Right renal cortex interstitium (tissue), 3 donors: ENCODE data around the gene GTF3C1. TPM values are rescaled to one million over a fixed set of nuclear protein-coding genes. Genes with fewer than 3 reads are reported as not detected.
"Not testable (repeated sequence)": the region's sequence is repeated elsewhere in the genome, so short reads cannot be mapped to it uniquely, and the experiment has no call there.

Source experiments
- DNase-seq, 3 donors: peaks; one replicate each; pipeline ENCODE4 v3.0.0-alpha.2; 2013; ENCODE audit warnings: low read depth in 3 of 3, low spot score in 2 of 3
- polyA plus RNA-seq, 3 donors: library from polyadenylated mRNA; unstranded; fragments of 120-200 nt; gene quantifications; one replicate each; pipeline ENCODE4 v1.2.1, GENCODE V29; 2013; ENCODE audit not compliant: insufficient read length in 3 of 3

Gene GTF3C1
- polyA plus RNA-seq, 3 donors: 71.0 to 79.8 (median 79.6) TPM

- no peak for DNase-seq
Measured at GRCh38 chr16:27465483-27465879, 84.2 kb downstream of the GTF3C1 start.

DNA sequence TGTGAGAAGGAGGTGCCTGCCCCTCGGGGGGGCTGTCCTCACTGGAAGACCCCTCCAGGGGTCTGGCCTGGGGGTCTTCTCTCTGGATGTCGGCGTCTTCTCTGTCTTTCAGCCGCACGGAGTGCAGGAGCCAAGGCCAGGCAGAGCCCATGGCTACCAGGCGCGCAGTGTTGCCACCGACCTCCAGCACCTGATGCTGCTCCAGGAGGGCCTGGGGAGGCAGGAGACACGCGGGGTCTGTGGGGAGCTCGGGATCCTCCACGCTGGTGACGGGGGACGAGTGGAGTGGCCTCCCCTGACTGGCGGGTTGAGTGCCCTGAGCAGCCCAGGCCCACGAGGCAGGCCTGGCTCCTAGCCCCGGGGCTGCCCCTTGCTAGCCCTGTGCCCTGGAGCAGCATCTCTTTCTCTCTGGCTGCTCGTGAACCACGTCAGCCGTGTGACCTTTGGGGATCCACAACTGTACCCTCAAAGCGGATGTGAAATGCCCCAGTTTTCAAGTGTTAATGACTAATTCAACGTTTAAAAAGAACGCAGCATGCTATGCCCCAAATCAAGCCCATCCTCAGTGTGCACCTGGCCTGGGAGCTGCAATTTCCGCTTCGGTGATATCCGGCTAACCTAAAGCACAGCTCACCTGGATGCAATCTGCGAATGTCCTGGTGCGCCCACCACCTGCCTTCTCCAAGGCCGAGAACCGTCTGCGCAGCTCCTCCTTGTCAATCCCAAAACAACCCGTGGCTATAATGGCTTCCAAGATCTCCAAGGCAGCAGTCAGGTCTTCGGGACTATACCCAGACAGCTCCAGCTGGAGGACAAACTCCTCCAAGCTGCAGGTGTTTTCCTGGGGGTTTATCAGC, 84.9 kb downstream of the GTF3C1 start:
- no peak for DNase-seq

DNA sequence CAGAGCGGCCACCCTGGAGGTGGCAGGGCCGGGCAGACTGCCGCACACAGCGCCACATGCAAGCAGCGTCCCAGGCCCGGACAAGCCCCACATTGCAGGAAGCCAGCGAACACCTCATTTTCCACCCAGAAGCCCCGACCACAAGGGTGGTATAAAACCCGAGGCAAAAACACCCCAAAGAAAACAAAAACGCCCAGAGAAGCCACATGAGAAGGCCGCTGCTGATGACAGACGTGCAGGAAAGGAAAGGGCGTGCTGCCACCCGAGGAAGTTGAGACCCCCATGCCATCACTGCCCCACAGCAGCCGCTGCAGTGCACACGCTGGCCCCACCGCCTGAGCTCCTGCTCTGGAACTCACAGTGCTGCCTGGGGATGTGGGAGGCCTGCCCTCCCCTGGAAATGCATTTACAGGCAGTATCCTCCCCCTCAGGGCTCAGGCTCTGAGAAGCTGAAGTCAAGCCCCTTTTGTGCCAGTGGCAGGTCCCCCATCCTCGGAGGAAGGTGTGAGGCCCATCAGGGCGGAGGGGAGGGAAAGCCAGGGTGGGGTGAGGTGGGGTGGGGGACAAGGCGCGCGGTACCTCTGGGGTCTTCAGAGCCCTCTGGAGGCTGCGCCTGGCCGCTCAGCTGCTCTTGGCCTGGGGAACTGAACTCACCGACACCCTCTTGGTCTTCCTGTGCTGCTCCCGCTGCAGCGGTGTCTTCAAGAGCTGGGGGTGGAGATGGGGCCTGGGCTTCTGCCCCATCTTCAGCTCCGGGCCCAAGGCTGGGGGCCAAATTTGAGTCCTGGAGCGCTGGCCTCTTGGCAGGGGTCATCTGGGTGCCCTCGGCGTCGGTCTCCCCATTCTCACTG, 85.7 kb downstream of the GTF3C1 start:
- no peak for DNase-seq

DNA sequence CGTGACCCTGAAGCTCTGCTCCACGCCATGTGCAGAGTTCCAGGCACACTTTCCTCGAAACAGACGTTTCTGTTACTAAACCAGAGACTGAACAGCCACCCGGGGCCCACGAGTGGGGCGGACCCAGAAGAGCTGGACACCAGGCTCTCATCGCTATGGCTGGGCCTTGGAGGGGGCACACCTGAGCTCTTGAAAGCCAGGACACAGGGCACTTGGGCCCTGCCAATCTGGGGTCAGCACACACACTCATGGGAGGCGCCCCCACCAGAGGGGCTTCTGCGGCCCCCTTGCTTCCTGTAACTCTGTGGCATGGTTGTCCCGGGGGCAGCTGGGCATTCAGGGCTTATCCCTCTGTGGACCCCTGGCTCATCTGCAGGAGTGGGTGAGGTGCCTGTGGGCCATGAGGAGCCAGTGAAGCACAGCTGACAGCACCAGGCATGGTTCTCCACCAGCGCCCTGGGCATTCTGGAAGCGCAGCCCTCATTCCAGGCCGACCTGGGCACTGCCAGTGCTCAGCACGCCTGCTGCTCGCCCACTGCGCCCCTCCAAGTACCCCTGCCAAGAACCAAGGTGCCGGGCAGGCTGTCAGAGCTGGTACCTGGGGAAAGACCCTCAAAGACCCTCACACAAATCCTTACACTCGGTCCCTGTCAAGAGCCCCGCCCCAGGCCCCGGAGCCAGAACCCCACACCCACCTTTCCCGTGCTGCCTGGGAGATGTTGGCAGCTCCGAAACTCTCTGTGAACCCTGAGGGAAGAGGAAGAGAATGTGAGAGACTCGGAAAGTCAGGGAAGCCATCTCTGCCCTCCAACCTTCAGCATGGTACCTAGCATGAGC, 86.6 kb downstream of the GTF3C1 start:
- no peak for DNase-seq

DNA sequence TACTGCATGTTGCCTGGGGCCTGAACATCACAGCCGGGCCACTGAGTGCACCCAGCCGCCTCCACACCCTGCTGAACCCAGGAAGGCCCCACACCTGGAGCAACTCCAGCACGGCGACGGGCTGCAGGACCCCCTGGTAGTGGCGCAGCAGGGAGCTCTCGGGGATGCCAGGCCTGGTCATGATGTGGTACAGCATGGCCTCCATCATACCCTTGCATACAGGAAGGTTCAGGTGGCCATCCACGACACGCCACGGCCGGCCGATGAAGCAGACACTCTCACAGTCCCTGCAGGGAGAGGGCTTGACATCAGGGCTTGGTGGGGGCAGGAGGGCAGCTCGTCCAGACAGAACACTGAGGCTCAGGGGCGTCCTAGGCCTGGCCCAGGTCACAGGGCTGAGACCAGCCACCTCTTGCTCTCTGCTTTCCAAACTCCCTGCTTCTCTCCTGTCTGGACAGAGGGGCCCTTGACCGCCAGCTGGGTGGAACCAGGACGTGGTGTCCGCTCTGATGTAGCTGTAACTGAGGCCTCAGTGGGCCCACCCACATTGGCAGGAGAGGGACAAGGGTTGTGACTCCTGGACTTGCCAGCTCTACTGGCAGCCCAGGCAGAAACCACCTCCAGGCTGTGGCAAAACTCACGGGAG, 87.4 kb downstream of the GTF3C1 start:
- DNase-seq: no peak

DNA sequence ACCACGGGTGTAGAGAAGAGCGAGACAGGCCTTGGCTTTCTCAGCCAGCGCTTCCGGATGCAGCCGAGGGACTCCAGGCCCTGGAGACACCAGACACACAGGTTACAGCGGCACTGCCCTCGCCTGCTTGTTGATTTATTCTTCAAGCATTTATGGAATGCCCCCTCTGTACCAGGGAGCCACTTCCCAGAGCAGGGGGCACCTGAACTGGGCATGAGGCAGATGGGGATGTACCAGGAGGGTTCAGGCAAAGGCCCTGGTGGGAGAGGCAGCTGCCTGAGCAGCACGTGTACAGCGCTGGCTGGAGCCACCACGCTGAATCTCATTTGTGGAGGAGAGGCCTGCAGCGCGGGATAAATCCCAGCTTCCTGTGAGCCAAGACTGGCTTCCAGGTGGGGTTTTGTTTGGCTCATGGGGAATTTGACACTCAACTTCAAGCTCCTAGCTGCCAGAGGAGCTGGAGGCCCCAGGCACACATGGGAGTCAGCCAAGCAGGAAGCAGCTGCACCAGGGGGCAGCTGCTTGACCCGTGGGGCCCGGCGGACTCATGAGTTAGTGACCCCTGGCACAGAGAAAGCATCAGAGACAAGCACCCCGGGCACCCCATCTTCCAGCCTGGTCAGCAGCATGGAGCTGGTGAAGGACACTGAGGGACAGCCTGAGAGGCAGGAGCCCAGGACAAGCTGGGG, 88.1 kb downstream of the GTF3C1 start:
- no peak for DNase-seq

- DNase-seq: no peak
Measured at GRCh38 chr16:27460663-27461482, 88.8 kb downstream of the GTF3C1 start.

DNA sequence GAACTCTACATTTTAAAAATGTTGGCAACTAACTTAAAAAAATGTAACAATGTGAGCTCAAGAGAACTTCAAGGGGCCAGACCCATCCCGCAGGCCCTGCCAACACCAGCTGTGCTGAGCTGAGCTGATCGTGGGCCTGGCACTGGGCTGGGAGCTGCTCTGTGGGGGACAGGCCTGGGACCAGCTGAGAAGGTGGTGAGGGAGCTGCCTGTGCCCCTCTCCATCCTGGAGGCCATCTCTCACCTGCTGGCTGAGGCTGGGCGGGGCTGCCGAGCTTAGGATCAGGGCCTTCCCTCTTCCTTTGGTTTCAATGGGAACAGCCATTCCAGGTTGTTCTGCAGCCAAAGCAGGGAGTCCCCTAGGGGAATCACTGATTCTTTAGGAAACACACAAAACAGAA, 89.5 kb downstream of the GTF3C1 start:
- DNase-seq: no peak

DNA sequence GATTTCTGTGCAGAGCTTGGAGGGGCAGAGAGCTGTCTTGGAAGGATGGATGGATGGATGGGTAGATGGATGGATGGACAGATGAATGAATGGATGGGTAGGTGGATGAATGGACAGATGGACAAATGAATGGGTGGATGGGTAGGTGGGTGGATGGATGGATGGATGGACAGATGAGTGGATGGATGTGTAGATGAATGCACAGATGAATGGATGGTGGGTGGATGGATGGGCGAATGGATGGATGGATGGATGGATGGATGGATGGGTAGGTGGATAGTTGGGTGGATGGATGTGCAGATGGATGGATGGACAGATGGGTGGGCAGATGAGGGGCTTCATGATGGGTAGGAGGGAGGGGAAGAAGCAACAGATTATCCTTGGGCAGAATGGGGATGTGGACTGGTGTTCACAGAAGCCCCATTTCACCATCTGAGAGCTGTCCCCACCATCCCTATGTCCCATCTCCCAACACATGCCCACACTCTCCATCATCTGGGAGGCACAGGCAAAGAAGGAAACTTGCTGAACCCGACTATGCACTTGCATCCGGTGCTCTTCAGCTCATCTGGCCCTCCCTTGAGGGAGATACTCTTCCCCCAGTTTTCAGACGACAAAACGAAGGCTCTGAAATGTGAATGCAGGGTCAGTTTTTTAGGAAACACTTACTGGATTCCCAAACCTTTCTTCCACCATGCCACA, 90.6 kb downstream of the GTF3C1 start:
- no peak for DNase-seq

DNA sequence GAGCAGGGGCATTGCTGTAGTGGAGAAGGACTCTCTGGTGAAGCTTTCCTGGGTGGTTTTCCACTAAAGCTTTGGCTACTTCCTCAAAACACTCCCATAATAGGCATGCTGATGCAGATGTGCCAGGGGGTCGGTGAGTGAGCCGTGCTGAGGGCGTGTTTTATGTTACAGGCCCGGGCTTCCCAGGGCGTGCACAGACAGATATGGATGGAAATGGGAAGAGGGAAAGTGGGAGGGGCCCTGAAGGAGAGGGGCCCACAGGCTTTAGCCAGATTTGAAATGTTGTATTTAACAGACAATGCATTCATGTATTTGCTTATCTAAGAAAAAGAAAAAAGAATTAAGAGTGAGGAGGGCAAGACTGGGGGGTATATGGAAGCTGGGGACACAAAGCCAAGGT, 91.5 kb downstream of the GTF3C1 start:
- no peak for DNase-seq

DNA sequence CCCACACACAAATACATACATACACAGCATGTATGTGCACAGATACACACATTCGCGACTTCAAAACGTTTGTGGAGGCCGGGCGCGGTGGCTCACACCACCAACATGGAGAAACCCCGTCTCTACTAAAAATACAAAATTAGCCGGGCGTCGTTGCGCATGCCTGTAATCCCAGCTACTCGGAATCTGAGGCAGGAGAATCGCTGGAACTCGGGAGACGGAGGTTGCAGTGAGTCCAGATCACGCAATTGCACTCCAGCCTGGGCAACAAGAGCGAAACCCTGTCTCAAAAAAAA, 92.2 kb downstream of the GTF3C1 start:
- DNase-seq: not testable (repeated sequence)

DNA sequence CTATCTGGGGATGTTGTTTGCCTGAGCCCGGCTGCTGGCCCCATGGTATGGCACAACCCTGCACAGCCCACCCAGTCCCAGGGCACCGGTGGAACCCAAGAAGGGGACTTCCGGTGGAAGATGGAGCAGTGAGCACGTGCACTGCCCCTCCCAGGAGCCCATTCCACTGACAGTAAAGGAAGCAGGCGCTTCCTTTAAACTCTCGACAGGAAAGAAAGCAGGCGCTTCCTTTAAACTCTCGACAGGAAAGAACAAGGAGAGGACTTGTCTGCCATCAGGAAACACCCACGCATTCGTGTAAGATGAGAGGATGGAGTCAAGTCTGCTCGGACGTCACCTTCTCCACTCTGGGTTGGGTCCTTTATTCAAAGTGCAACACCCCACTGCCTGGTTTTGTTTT, 94.0 kb downstream of the GTF3C1 start:
- no peak for DNase-seq

DNA sequence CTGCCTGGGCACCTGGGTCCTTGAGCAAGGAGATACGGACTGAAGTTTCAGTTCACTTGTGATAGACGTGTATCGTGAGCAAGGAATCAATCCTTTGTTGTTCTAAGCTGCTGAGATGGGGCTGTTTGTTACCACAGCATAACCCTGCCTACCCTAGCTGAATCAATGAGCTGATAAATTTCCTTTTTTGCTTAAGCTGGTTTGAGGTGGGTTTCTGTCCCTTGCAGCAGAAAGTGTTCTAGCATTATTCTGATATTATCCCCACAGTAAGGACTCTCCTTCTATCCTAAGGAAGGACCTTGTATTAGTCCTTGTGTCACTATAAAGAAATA, 96.3 kb downstream of the GTF3C1 start:
- no peak for DNase-seq

- DNase-seq: no peak
Measured at GRCh38 chr16:27452569-27453493, 96.9 kb downstream of the GTF3C1 start.

- DNase-seq: no peak
Measured at GRCh38 chr16:27450196-27450549, 99.5 kb downstream of the GTF3C1 start.

GRCh38 chr16:27449434-27450195, 100.1 kb downstream of the GTF3C1 start:
- no peak for DNase-seq
